Fibroblast of mammary gland (primary cell): ENCODE data around the gene JARID2.

Experiments used
- DNase-seq: peaks from one replicate; pipeline ENCODE4 v3.0.0-alpha.2; 2010; ENCODE audit warnings: low read depth
- H3K4me3 ChIP-seq: 2 replicates; pipeline ENCODE4 v1.5.1; 2011; ENCODE audit warnings: low read depth, mild to moderate bottlenecking, low read length, moderate library complexity; ENCODE audit not compliant: control insufficient read depth
- TF ChIP-seq, protein P1 (sequence below): conservative IDR thresholded peaks from 2 replicates; pipeline ENCODE4 v1.5.1; 2011; ENCODE audit warnings: low read depth, low read length, inconsistent platforms; ENCODE audit not compliant: control insufficient read depth, insufficient read depth

Gene JARID2

DNA sequence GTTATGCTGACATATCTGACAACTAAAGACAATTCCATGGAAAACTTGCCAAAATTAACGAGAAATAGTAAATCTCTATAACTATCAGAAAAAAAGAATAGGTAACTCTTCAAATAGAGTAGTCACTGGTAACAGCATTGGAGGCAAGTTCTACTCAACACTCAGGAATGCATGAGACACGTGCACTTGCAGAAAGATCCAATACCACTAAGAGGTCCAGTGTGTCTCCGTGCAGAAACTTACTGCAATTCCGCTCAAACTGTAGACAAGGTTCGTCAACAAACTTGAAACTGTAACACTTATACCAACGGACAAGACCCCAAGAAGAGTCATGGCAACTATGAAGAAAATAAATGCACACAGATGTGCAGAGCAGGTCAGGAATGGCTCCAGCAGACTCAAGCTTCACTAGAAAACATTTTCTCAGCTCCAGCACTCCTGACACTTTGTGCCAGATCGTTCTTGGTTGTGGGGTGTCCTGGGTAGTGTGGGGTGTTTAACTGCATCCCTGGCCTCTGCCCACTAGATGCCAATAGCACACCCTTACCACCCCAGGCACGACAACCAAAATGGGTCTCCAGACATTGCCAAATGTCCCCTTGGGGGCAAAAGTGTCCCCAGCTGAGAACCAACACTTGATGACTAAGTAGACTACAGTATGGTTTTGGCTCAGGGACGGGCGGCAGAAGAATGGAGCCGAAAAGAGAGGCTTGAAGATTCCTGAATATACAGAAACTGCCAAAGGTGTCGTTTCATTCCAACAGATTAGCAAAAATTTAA lies 282.2 kb downstream of the JARID2 start:
- no peak for DNase-seq
- TF ChIP-seq, protein P1, sequence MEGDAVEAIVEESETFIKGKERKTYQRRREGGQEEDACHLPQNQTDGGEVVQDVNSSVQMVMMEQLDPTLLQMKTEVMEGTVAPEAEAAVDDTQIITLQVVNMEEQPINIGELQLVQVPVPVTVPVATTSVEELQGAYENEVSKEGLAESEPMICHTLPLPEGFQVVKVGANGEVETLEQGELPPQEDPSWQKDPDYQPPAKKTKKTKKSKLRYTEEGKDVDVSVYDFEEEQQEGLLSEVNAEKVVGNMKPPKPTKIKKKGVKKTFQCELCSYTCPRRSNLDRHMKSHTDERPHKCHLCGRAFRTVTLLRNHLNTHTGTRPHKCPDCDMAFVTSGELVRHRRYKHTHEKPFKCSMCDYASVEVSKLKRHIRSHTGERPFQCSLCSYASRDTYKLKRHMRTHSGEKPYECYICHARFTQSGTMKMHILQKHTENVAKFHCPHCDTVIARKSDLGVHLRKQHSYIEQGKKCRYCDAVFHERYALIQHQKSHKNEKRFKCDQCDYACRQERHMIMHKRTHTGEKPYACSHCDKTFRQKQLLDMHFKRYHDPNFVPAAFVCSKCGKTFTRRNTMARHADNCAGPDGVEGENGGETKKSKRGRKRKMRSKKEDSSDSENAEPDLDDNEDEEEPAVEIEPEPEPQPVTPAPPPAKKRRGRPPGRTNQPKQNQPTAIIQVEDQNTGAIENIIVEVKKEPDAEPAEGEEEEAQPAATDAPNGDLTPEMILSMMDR, result no peak
- no peak overlapping the region for H3K4me3 ChIP-seq

DNA sequence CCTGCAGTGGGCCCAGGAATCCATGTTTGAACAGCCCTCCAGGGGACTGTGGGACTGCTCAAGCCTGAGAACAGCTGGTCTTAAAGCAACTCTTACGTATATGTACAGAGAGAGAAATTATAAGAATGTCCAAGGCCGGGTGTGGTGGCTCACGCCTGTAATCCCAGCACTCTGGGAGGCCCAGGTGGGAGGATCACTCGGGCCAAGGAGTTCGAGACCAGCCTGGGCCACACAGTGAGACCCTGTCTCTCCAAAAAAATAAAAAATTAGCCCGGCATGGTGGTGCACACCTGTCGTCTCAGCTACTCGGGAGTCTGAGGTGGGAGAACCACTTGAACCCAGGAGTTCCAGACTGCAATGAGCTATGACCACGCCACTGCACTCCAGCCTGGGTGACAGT lies 283.0 kb downstream of the JARID2 start:
- H3K4me3 ChIP-seq, result no peak overlapping the region
- TF ChIP-seq, protein P1, result no peak
- no peak for DNase-seq

DNA sequence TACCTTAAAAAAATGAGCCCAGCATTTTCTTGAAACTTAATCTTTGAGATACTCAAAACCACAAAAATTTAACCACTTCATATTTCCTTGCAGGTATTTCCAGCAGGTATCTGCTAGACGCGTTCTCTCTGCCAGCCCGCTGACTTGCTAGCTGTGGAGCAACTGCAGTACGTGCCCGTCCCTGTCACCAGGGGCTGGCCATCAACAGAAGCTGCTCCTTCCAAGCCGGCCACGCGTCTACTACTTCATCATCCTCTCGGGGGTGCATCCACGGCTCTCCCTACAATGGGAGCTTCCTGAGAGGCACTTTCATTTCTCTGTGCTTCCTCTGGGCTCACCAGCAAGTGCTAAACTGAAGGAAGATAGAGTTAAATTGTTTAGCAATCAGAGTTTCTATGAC lies 284.5 kb downstream of the JARID2 start:
- H3K4me3 ChIP-seq, result no peak overlapping the region
- no peak for DNase-seq
- TF ChIP-seq, protein P1, result no peak

DNA sequence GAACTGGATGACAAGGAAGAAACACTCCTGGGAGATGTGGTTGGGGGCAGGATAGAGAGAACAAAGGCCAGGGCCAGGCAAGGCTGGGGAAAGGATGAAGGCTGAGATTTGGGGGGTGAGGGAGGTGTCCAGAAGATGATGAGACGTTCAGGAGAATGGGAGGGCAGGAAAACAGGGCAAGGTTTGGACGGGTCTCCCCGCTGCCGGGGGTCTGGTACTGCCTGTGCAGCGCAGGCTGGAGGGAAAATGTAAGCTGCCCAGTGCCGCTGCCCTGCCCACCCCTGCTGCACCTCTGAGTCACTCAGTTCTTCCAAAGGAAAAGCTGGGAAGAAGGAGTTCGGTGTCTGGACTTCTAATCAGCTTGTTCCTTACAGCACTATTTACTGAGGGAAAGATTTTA lies 286.1 kb downstream of the JARID2 start:
- DNase-seq, result no peak
- TF ChIP-seq, protein P1, result no peak
- H3K4me3 ChIP-seq, result no peak overlapping the region

DNA sequence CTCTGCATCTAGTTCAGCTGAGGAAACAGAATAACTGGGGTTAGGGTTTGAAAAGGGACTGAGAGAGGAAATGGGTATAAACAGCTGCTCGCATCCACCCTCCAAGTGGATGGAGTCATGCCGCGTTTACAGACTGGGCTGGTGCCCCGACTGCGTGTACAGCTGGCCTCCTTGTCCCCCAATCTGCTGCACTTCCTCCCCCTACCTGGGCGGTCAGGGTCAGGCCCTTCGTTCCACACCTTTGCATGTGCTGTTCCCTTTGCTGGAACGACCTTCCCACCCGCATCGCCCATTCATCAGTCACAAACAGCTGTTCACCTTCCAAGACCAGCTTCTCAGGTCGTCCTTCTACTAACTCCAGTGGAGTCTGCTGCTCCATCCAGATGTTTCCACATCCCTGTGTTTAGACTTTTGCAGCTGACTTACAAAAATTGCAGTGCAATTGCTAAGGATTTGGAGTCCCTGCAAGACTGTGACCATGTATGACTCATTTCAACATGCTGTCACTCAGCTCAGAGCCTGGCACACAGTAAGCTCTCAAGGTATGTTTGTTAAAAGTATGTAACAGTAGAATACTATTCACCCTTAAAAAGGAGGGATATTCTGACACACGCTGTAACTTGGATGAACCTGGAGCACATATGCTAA lies 287.6 kb downstream of the JARID2 start:
- TF ChIP-seq, protein P1, result no peak
- peak; percentile 27 for DNase-seq

DNA sequence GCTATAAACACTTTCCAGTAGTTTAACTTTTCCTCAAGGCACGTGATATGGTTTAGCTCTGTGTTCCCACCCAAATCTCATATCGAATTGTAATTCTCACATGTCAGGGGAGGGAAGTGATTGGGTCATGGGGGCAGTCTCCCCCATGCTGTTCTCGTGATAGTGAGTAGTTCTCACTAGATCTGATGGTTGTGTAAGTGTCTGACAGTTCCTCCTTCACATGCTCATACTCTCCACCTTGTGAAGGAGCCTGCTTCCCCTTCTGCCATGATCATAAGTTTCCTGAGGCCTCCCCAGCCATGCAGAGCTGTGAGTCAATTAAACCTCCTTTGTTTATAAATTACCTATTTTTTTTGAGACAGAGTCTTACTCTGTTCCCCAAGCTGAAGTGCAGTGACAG lies 289.1 kb downstream of the JARID2 start:
- no peak for DNase-seq
- H3K4me3 ChIP-seq, result no peak overlapping the region
- TF ChIP-seq, protein P1, result no peak

More for the DNA sequence above, 287.6 kb downstream of the JARID2 start:
- no peak overlapping the region for H3K4me3 ChIP-seq
